ENCODE measurements around the gene SLC39A11.

Gene SLC39A11

GRCh38 chr17:72931635-72932034, 160.9 kb downstream of the SLC39A11 start:
- TF ChIP-seq ZNF70 (CRISPR knock-in tag; IDR thresholded peaks at IDR 0.05) (no peak), CSRNP3 (CRISPR knock-in tag; IDR thresholded peaks at IDR 0.05) (no peak), CREB5 (CRISPR knock-in tag; IDR thresholded peaks at IDR 0.05; ENCODE audit: low read depth) (no peak), PPARA (CRISPR knock-in tag; IDR thresholded peaks at IDR 0.05; ENCODE audit: borderline replicate concordance) (no peak), GLIS3 (CRISPR knock-in tag; IDR thresholded peaks at IDR 0.05) (no peak)
- no peak for ATAC-seq

- no peak for ATAC-seq
- TF ChIP-seq GLIS3 (CRISPR knock-in tag; IDR thresholded peaks at IDR 0.05) (no peak), TOX (CRISPR knock-in tag; IDR thresholded peaks at IDR 0.05; ENCODE audit: borderline replicate concordance) (no peak), ZFP30 (CRISPR knock-in tag; IDR thresholded peaks at IDR 0.05) (no peak), POU6F1 (CRISPR knock-in tag; IDR thresholded peaks at IDR 0.05; ENCODE audit: borderline replicate concordance, low read depth) (no peak), CREB5 (CRISPR knock-in tag; IDR thresholded peaks at IDR 0.05; ENCODE audit: low read depth) (no peak), ZC3H10 (CRISPR knock-in tag; IDR thresholded peaks at IDR 0.05) (no peak), ESRRG (CRISPR knock-in tag; IDR thresholded peaks at IDR 0.05) (no peak), PPARA (CRISPR knock-in tag; IDR thresholded peaks at IDR 0.05; ENCODE audit: borderline replicate concordance) (no peak), TCF4 (CRISPR knock-in tag; IDR thresholded peaks at IDR 0.05; ENCODE audit: borderline replicate concordance) (no peak)
These were observed 161.3 kb downstream of the SLC39A11 start for GRCh38 chr17:72931163-72931562.

- ATAC-seq, result no peak
- no peak for TF ChIP-seq GLIS3 (CRISPR knock-in tag; IDR thresholded peaks at IDR 0.05)
- no peak for TF ChIP-seq CSDC2 (CRISPR knock-in tag; IDR thresholded peaks at IDR 0.05)
- no peak for TF ChIP-seq ZFP30 (CRISPR knock-in tag; IDR thresholded peaks at IDR 0.05)
- TF ChIP-seq OSR1 (CRISPR knock-in tag; IDR thresholded peaks at IDR 0.05), result no peak
- no peak for TF ChIP-seq ZNF565 (CRISPR knock-in tag; conservative IDR thresholded peaks at IDR 0.05; ENCODE audit: low read depth)
- no peak for TF ChIP-seq ZNF8 (CRISPR knock-in tag; IDR thresholded peaks at IDR 0.05)
- no peak for TF ChIP-seq TOX (CRISPR knock-in tag; IDR thresholded peaks at IDR 0.05; ENCODE audit: borderline replicate concordance)
These were observed 162.5 kb downstream of the SLC39A11 start for GRCh38 chr17:72930031-72930430.

- no peak for ATAC-seq
- TF ChIP-seq ZFP3 (CRISPR knock-in tag; IDR thresholded peaks at IDR 0.05) (no peak), ARNTL (CRISPR knock-in tag; IDR thresholded peaks at IDR 0.05; ENCODE audit: borderline replicate concordance, low read depth) (no peak), TCF4 (CRISPR knock-in tag; IDR thresholded peaks at IDR 0.05; ENCODE audit: borderline replicate concordance) (no peak), ZFP30 (CRISPR knock-in tag; IDR thresholded peaks at IDR 0.05) (no peak), GLIS3 (CRISPR knock-in tag; IDR thresholded peaks at IDR 0.05) (no peak)
These were observed 163.9 kb downstream of the SLC39A11 start for GRCh38 chr17:72928454-72929136.

- ATAC-seq, result no peak
- TF ChIP-seq SNAI2 (CRISPR knock-in tag; IDR thresholded peaks at IDR 0.05) (no peak), TCF4 (CRISPR knock-in tag; IDR thresholded peaks at IDR 0.05; ENCODE audit: borderline replicate concordance) (no peak), POU6F1 (CRISPR knock-in tag; IDR thresholded peaks at IDR 0.05; ENCODE audit: borderline replicate concordance, low read depth) (no peak), ESRRG (CRISPR knock-in tag; IDR thresholded peaks at IDR 0.05) (no peak), ZNF565 (CRISPR knock-in tag; conservative IDR thresholded peaks at IDR 0.05; ENCODE audit: low read depth) (no peak), CREB5 (CRISPR knock-in tag; IDR thresholded peaks at IDR 0.05; ENCODE audit: low read depth) (no peak)
These were observed 164.7 kb downstream of the SLC39A11 start for GRCh38 chr17:72927760-72928159.

All from SK-N-SH treated with all-trans-retinoic acid at 6 μM for 48 hours (cell line).